Keratinocyte (primary cell): Measurements from ENCODE around the gene LARGE1. TPM values are rescaled to one million over a fixed set of nuclear protein-coding genes. Genes with fewer than 3 reads are reported as not detected.

ENCODE experiments used
- DNase-seq: peaks from one replicate; pipeline ENCODE4 v3.0.0-alpha.2; 2011; ENCODE audit warnings: low read depth, missing footprints, low spot score
- FAIRE-seq: peaks from 2 replicates; lab custom pipeline; 2011; peaks lifted over from hg19 to GRCh38; lab: Jason Lieb, UNC
- H2AFZ ChIP-seq: 2 replicates; pipeline ENCODE4 v1.6.0; 2012; ENCODE audit warnings: low read length, control low read depth, inconsistent platforms; ENCODE audit not compliant: control insufficient read depth
- H3K27ac ChIP-seq: 2 replicates; pipeline ENCODE4 v1.5.1; 2011; ENCODE audit warnings: low read length; ENCODE audit not compliant: control insufficient read depth, insufficient read depth
- H3K27me3 ChIP-seq: 3 replicates; pipeline ENCODE4 v1.6.0; 2011; ENCODE audit warnings: low read length; ENCODE audit not compliant: control insufficient read depth, insufficient read depth; ENCODE audit errors: extremely low read depth
- H3K36me3 ChIP-seq, 2 experiments: 2 replicates in 1 of 2; 3 replicates in 1 of 2; pipeline ENCODE4 v1.5.1; 2011; ENCODE audit warnings: low read length in 2 of 2, mild to moderate bottlenecking in 1 of 2; ENCODE audit not compliant: control insufficient read depth in 2 of 2, insufficient read depth in 2 of 2; ENCODE audit errors: extremely low read depth in 1 of 2
- H3K4me1 ChIP-seq: 3 replicates; pipeline ENCODE4 v1.5.1; 2011; ENCODE audit warnings: low read length; ENCODE audit not compliant: control insufficient read depth, insufficient read depth; ENCODE audit errors: extremely low read depth
- H3K4me2 ChIP-seq: 3 replicates; pipeline ENCODE4 v1.6.0; 2011; ENCODE audit warnings: low read depth, low read length; ENCODE audit not compliant: control insufficient read depth, insufficient read depth; ENCODE audit errors: extremely low read depth
- H3K4me3 ChIP-seq, 3 experiments: fragments of 200-600 bp in 1 of 3; sonication (generic) in 1 of 3; 2 replicates in 2 of 3; 3 replicates in 1 of 3; pipeline ENCODE4 v1.5.1; 2011 to 2016; ENCODE audit warnings: low read length in 3 of 3, mild to moderate bottlenecking in 3 of 3, control low read depth in 2 of 3, inconsistent platforms in 1 of 3, low read depth in 1 of 3, mixed read lengths in 1 of 3, mixed run types in 1 of 3, moderate library complexity in 1 of 3; ENCODE audit not compliant: control insufficient read depth in 2 of 3, insufficient read depth in 2 of 3; ENCODE audit errors: extremely low read depth in 1 of 3
- H3K79me2 ChIP-seq: 2 replicates; pipeline ENCODE4 v1.6.0; 2012; ENCODE audit warnings: low read length; ENCODE audit not compliant: control insufficient read depth, insufficient read depth
- H3K9ac ChIP-seq: 3 replicates; pipeline ENCODE4 v1.6.0; 2011; ENCODE audit warnings: low read length; ENCODE audit not compliant: control insufficient read depth, insufficient read depth; ENCODE audit errors: extremely low read depth
- H3K9me1 ChIP-seq: 3 replicates; pipeline ENCODE4 v1.6.0; 2011; ENCODE audit warnings: low read length; ENCODE audit not compliant: control insufficient read depth, insufficient read depth; ENCODE audit errors: extremely low read depth
- H3K9me3 ChIP-seq: 2 replicates; pipeline ENCODE4 v1.5.1; 2012; ENCODE audit warnings: low read depth, low read length; ENCODE audit not compliant: control insufficient read depth
- H4K20me1 ChIP-seq: 3 replicates; pipeline ENCODE4 v1.6.0; 2011; ENCODE audit warnings: low read length; ENCODE audit not compliant: control insufficient read depth, insufficient read depth; ENCODE audit errors: extremely low read depth
- EZH2 ChIP-seq: IDR thresholded peaks from one replicate; pipeline ENCODE4 v1.6.1; 2012; ENCODE audit warnings: inconsistent platforms, mild to moderate bottlenecking, low read length, moderate library complexity
- dilution Hi-C: fragments of 300-500 bp; cut with MboI; formaldehyde crosslinking; loops from one replicate; pipeline ENCODE4 v1.7.0; 2020; ENCODE audit warnings: low sequenced_read_pairs; ENCODE audit not compliant: extremely low pct_ligation_motif_present
- polyA plus RNA-seq, 5 experiments: library from polyadenylated mRNA; depleted of rRNA in 3 of 5; stranded (reverse) in 3 of 5; stranded (forward) in 1 of 5; unstranded in 1 of 5; fragments of >200 nt; gene quantifications; 1 replicate in 1 of 5; 2 replicates in 3 of 5; 3 replicates in 1 of 5; pipeline versions ENCODE4 v1.2.1 to v1.2.3, GENCODE V29; 2011 to 2012; ENCODE audit warnings: missing spikeins in 2 of 5, low read depth in 1 of 5, low replicate concordance in 1 of 5
- TF ChIP-seq, protein P1 (sequence below), 3 experiments: IDR thresholded peaks in 1 of 3; conservative IDR thresholded peaks in 1 of 3; optimal IDR thresholded peaks in 1 of 3; 2 replicates in 2 of 3; 3 replicates in 1 of 3; pipeline versions ENCODE3 to v1.5.1; 2011; ENCODE audit warnings: low read length in 3 of 3, mild to moderate bottlenecking in 3 of 3, moderate library complexity in 2 of 3, control low read depth in 1 of 3, inconsistent platforms in 1 of 3; ENCODE audit not compliant: insufficient read depth in 2 of 3; ENCODE audit errors: extremely low read depth in 1 of 3

LARGE1 gene
- polyA plus RNA-seq, 1 donor (not counting 4 experiments of a cell fraction or from before 2014, with no cell fraction given) = 4.5 TPM

- H3K9ac ChIP-seq = no peak overlapping the region
- no peaks in the 10 kb centered on the region for H3K9me3 ChIP-seq
- no peak overlapping the region for H2AFZ ChIP-seq
- no peak overlapping the region for H3K27ac ChIP-seq
- no peaks in the 10 kb centered on the region for H3K36me3 ChIP-seq
- peaks cover 26% of the 10 kb centered on the region for H3K4me1 ChIP-seq
- no peak for FAIRE-seq
- H3K9me1 ChIP-seq = no peaks in the 10 kb centered on the region
- dilution Hi-C loops = no loop called here
- no peaks in the 10 kb centered on the region for H3K79me2 ChIP-seq
- DNase-seq = peak; percentile 5
- H3K27me3 ChIP-seq = no peaks in the 10 kb centered on the region
- peak overlapping the region; percentile 47 for H3K4me2 ChIP-seq
- H3K4me3 ChIP-seq = no peak overlapping the region
- peaks cover 4% of the 10 kb centered on the region for H4K20me1 ChIP-seq
- TF ChIP-seq, protein P1, sequence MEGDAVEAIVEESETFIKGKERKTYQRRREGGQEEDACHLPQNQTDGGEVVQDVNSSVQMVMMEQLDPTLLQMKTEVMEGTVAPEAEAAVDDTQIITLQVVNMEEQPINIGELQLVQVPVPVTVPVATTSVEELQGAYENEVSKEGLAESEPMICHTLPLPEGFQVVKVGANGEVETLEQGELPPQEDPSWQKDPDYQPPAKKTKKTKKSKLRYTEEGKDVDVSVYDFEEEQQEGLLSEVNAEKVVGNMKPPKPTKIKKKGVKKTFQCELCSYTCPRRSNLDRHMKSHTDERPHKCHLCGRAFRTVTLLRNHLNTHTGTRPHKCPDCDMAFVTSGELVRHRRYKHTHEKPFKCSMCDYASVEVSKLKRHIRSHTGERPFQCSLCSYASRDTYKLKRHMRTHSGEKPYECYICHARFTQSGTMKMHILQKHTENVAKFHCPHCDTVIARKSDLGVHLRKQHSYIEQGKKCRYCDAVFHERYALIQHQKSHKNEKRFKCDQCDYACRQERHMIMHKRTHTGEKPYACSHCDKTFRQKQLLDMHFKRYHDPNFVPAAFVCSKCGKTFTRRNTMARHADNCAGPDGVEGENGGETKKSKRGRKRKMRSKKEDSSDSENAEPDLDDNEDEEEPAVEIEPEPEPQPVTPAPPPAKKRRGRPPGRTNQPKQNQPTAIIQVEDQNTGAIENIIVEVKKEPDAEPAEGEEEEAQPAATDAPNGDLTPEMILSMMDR (optimal IDR thresholded peaks at IDR 0.05 in 1 of 3, IDR thresholded peaks at IDR 0.05 in 1 of 3, conservative IDR thresholded peaks at IDR 0.05 in 1 of 3; ENCODE audit: extremely low read depth in 1 of 3, insufficient read depth in 2 of 3, low read length in 3 of 3) = no peak
- TF ChIP-seq EZH2 = no peak
These were observed 197.5 kb downstream of the LARGE1 start for GRCh38 chr22:33722816-33723215.

- Histone ChIP-seq H2AFZ (no peak overlapping the region), H3K36me3 (no peaks in the 10 kb centered on the region), H3K9ac (no peak overlapping the region), H3K9me1 (no peaks in the 10 kb centered on the region), H3K4me3 (no peak overlapping the region), H4K20me1 (peaks cover 3% of the 10 kb centered on the region), H3K4me2 (no peak overlapping the region), H3K27ac (no peak overlapping the region), H3K27me3 (no peaks in the 10 kb centered on the region), H3K9me3 (no peaks in the 10 kb centered on the region), H3K4me1 (peaks cover 10% of the 10 kb centered on the region), H3K79me2 (no peaks in the 10 kb centered on the region)
- dilution Hi-C loops = no loop called here
- FAIRE-seq = no peak
- TF ChIP-seq EZH2 = no peak
- TF ChIP-seq, protein P1 (optimal IDR thresholded peaks at IDR 0.05 in 1 of 3, IDR thresholded peaks at IDR 0.05 in 1 of 3, conservative IDR thresholded peaks at IDR 0.05 in 1 of 3; ENCODE audit: extremely low read depth in 1 of 3, insufficient read depth in 2 of 3, low read length in 3 of 3) = no peak
- no peak for DNase-seq
These were observed 200.0 kb downstream of the LARGE1 start for GRCh38 chr22:33720166-33720878.
